Measurements from ENCODE around the gene RPL15. TPM values are rescaled to one million over a fixed set of nuclear protein-coding genes. Genes with fewer than 3 reads are reported as not detected.
"Not testable (repeated sequence)": the region's sequence is repeated elsewhere in the genome, so short reads cannot be mapped to it uniquely, and the experiment has no call there.

Gene RPL15
- total RNA-seq, 2 experiments from 2014 or later = 1,598 to 1,775 TPM

DNA sequence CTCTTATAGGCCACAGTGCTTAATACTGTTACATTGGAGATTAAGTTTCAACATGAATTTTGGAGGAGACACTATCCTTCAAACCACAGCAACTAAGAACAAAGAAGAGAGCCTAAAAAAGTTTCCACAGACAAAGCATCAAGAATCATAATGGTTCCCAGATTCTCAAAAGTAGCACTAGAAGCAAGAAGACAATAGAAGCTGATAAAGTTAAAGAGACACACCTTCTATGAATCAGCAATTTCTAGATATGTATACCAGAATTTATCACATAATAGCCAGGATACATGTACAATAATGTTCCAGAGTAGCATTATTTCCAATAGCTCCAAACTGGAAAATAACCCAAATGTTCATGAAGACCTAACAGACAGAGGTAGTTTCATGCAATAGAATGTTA, 12.4 kb upstream of the RPL15 start:
- ChIA-PET POLR2A (no interaction called here), CTCF (no interaction called here)
- Mint-ChIP-seq H3K27me3 (no peaks in the 10 kb centered on the region), H3K4me1 (no peaks in the 10 kb centered on the region), H3K9me3 (no peaks in the 10 kb centered on the region), H3K4me3 (no peak overlapping the region), H3K27ac (no peak overlapping the region), H3K36me3 (ENCODE audit: low read depth) (peaks cover 14% of the 10 kb centered on the region)
- DNase-seq = no peak

GRCh38 chr3:23909341-23909740, 7.6 kb upstream of the RPL15 start:
- CTCF ChIA-PET = no interaction called here
- Mint-ChIP-seq H3K4me1 (peaks cover 2% of the 10 kb centered on the region), H3K36me3 (ENCODE audit: low read depth) (peaks cover 9% of the 10 kb centered on the region), H3K9me3 (no peaks in the 10 kb centered on the region), H3K4me3 (no peak overlapping the region), H3K27ac (no peak overlapping the region), H3K27me3 (no peaks in the 10 kb centered on the region)
- DNase-seq = no peak
- POLR2A ChIA-PET = no interaction called here

GRCh38 chr3:23911397-23911796, 5.5 kb upstream of the RPL15 start:
- CTCF ChIA-PET = no interaction called here
- H3K27me3 Mint-ChIP-seq = peaks cover 2% of the 10 kb centered on the region
- peaks cover 6% of the 10 kb centered on the region for H3K36me3 Mint-ChIP-seq (ENCODE audit: low read depth)
- H3K4me3 Mint-ChIP-seq = no peak overlapping the region
- H3K4me1 Mint-ChIP-seq = peaks cover 18% of the 10 kb centered on the region
- no peaks in the 10 kb centered on the region for H3K9me3 Mint-ChIP-seq
- DNase-seq = no peak
- H3K27ac Mint-ChIP-seq = no peak overlapping the region
- POLR2A ChIA-PET = no interaction called here

DNA sequence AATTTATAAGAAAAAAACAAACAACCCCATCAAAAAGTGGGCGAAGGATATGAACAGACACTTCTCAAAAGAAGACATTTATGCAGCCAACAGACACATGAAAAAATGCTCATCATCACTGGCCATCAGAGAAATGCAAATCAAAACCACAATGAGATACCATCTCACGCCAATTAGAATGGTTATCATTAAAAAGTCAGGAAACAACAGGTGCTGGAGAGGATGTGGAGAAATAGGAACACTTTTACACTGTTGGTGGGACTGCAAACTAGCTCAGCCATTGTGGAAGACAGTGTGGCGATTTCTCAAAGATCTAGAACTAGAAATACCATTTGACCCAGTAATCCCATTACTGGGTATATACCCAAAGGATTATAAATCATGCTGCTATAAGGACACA, 4.6 kb upstream of the RPL15 start:
- H3K36me3 Mint-ChIP-seq (ENCODE audit: low read depth); H3K9me3 Mint-ChIP-seq; H3K27ac Mint-ChIP-seq; CTCF ChIA-PET; H3K27me3 Mint-ChIP-seq; H3K4me3 Mint-ChIP-seq; DNase-seq: not testable (repeated sequence)
- H3K4me1 Mint-ChIP-seq = peaks cover 18% of the 10 kb centered on the region
- POLR2A ChIA-PET = interaction anchor here (0.7 kb wide), 1 partner anchor 9 kb away, joined by 6 read pairs; no protein-coding TSS in a partner anchor

DNA sequence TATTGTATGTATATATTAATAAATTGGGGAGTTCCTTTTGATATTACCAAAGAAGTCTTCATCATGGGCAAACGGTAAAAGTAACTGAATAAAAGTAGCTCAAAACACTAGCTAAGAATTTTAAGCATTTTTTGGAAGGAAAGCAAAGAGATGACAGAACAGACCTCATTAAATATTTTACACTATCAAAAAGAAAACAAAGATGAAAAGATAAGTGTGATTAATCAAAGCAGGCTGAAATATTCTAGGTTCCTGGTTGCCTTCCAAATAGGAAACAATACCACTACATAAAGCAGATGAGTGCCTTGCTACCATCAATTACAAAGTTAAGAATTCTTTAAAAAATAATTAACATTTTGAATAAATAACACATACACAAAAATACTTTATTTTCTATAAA, 3.8 kb upstream of the RPL15 start:
- Mint-ChIP-seq H3K27me3 (peaks cover 2% of the 10 kb centered on the region), H3K4me1 (peaks cover 24% of the 10 kb centered on the region), H3K9me3 (no peaks in the 10 kb centered on the region), H3K27ac (no peak overlapping the region), H3K36me3 (ENCODE audit: low read depth) (peaks cover 17% of the 10 kb centered on the region), H3K4me3 (no peak overlapping the region)
- POLR2A ChIA-PET = no interaction called here
- no peak for DNase-seq
- CTCF ChIA-PET = no interaction called here

DNA sequence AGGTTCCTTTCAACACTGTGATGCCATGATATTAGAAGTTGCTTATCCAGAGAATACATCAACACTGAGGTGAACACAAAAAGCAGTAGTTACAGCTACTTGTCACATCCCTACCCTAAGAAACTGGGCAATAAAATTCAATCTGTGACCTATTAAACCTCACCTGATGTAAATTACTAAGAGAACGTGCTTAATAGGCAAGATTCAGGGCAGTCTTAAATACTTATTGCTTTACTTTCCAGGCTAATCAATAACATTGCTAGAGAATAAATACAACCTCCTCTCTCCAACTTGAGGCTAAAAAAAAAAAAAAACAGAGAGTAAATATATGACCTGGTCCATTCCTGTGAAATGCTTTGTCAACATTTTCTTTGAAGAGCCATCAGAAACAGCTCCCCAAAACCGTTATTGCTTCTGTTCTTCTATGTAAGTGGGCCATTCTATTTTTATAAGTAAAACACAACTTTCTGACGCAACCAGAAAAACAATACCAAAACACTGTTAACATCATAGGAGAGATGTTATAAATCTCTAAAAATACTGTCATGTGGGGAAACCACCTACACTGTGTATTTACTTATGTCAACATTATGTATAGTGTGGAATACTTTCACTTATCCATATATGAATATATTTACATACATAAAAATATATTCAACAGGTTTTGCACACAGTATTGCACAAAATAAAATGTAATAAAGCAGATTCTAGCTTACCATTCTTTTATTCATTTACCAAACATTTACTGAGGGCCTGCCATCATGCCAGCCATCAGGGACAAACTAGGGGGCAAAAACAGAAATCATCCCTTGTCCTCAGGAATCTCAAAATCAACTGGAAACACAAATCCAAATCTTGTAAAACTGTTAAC, 2.8 kb upstream of the RPL15 start:
- H3K9me3 Mint-ChIP-seq = no peaks in the 10 kb centered on the region
- H3K36me3 Mint-ChIP-seq (ENCODE audit: low read depth) = peaks cover 27% of the 10 kb centered on the region
- peaks cover 33% of the 10 kb centered on the region for H3K4me1 Mint-ChIP-seq
- H3K4me3 Mint-ChIP-seq = no peak overlapping the region
- DNase-seq = no peak
- H3K27me3 Mint-ChIP-seq = peaks cover 2% of the 10 kb centered on the region
- ChIA-PET POLR2A (no interaction called here), CTCF (interaction anchor here (0.6 kb wide), 1 partner anchor 70 kb away, joined by 3 read pairs; no protein-coding TSS in a partner anchor)
- no peak overlapping the region for H3K27ac Mint-ChIP-seq

DNA sequence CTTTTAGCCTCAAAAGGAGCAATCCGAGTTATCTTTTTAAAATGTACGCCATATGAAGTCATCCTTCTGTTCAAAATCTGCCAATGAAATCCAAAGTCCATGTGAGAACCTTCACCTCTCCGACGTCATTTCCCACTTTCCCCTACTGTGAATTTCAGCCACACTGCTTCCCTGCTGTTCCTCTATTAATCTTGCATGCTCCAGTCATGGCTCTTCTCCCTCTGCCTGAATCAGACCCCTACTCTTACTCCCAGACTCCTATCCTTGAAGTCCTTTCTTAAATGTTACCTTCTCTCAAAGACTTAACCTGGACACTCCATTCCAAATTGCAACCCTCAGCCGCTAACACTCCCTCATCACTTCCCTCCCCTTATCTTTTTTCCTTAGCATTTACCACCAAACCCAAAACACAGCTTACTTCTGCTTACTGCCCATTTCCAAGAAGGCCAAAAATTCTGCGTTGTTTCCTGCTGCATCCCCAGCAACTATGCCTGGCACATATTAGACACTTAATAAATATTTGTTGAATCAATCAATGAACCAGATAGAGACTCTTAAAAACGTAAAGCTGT, 1.3 kb upstream of the RPL15 start:
- peaks cover 45% of the 10 kb centered on the region for H3K4me1 Mint-ChIP-seq
- H3K36me3 Mint-ChIP-seq (ENCODE audit: low read depth) = peaks cover 37% of the 10 kb centered on the region
- CTCF ChIA-PET = interaction anchor here (0.6 kb wide), 1 partner anchor 762 kb away, joined by 3 read pairs; no protein-coding TSS in a partner anchor
- H3K4me3 Mint-ChIP-seq = peak overlapping the region; percentile 99
- H3K27ac Mint-ChIP-seq = no peak overlapping the region
- no peaks in the 10 kb centered on the region for H3K9me3 Mint-ChIP-seq
- no peak for DNase-seq
- POLR2A ChIA-PET = interaction anchor here (0.5 to 1.1 kb wide), 2 partner anchors 104 to 1976 kb away, joined by 3 to 6 read pairs; no protein-coding TSS in a partner anchor
- H3K27me3 Mint-ChIP-seq = peaks cover 2% of the 10 kb centered on the region

DNA sequence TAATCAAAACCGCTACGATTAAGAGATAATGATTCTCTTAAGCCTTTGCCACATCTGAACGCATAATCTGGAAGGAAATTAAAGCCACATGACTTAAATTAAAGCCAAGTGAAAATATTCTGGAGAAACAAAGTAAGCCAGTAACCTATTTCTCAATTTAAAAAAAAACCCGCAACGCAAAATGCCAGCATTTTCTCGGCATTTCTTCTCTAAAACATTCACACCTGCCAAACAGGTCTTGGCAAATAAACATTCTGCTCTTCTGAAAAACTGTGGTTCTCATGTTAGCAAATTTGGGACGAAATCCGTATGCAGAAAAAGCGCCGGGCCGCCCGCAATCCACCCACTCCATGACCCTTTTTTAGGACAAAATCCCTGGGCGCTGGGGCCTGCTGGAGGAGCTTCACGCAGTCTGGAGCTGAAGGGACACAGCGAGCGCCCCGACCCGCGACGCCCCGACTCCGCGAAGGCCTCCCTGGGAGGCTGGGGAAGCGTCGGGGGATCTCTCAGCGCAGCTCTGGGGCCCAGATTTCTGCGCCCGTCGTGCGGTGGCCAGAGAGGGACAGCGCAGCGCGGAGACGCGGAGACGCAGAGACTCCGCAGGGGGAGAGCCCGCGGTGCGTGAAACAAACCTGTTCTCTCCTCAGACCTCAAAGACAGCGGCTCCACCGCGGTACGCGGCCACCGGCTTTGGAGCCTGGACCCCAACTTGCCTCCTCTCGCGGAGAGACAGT, 613 bp upstream of the RPL15 start:
- H3K9me3 Mint-ChIP-seq = no peaks in the 10 kb centered on the region
- peaks cover 2% of the 10 kb centered on the region for H3K27me3 Mint-ChIP-seq
- ChIA-PET POLR2A (interaction anchor here (0.5 to 1.2 kb wide), 7 partner anchors 24 to 1976 kb away, joined by 3 to 8 read pairs (median 5); no protein-coding TSS in a partner anchor), CTCF (interaction anchor here (0.6 to 1.2 kb wide), 5 partner anchors 9 to 762 kb away, joined by 3 to 5 read pairs (median 4); no protein-coding TSS in a partner anchor)
- H3K27ac Mint-ChIP-seq = peak overlapping the region; percentile 99
- DNase-seq = no peak
- H3K36me3 Mint-ChIP-seq (ENCODE audit: low read depth) = peaks cover 42% of the 10 kb centered on the region
- peaks cover 45% of the 10 kb centered on the region for H3K4me1 Mint-ChIP-seq
- H3K4me3 Mint-ChIP-seq = peak overlapping the region; percentile 99

- Mint-ChIP-seq H3K4me3 (peak overlapping the region; percentile 99), H3K4me1 (peaks cover 45% of the 10 kb centered on the region), H3K27ac (peak overlapping the region; percentile 99), H3K36me3 (ENCODE audit: low read depth) (peaks cover 43% of the 10 kb centered on the region)
- DNase-seq = peak; percentile 75
- H3K9me3 Mint-ChIP-seq, H3K27me3 Mint-ChIP-seq: not testable (repeated sequence)
- POLR2A ChIA-PET = interaction anchor here (1.2 kb wide), 1 partner anchor 29 kb away, joined by 5 read pairs; no protein-coding TSS in a partner anchor
- CTCF ChIA-PET = interaction anchor here (0.9 to 1.9 kb wide), 5 partner anchors 7 to 189 kb away, joined by 3 to 6 read pairs (median 4); no protein-coding TSS in a partner anchor
These were observed 859 bp downstream of the RPL15 start for GRCh38 chr3:23917679-23918303.

DNA sequence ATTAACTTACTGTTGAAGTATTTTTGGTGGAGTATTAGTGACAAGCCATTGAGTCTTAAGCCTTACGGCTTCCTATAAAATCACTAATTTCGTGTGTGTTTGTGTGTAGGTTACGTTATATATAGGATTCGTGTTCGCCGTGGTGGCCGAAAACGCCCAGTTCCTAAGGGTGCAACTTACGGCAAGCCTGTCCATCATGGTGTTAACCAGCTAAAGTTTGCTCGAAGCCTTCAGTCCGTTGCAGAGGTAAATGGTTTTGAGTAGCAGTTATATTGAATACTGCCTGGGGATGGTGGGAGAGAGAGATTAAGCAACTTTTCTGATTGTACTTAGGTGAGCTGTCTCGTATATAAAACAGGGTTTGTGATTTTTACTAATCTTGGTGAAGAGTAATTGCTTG, 1.4 kb downstream of the RPL15 start:
- peak overlapping the region; percentile 99 for H3K4me3 Mint-ChIP-seq
- POLR2A ChIA-PET, H3K9me3 Mint-ChIP-seq, H3K27me3 Mint-ChIP-seq, DNase-seq: not testable (repeated sequence)
- CTCF ChIA-PET = interaction anchor here (0.6 to 1.9 kb wide), 2 partner anchors 30 to 1482 kb away, joined by 3 to 6 read pairs; no protein-coding TSS in a partner anchor
- peak overlapping the region; percentile 99 for H3K27ac Mint-ChIP-seq
- H3K4me1 Mint-ChIP-seq = peaks cover 45% of the 10 kb centered on the region
- peaks cover 43% of the 10 kb centered on the region for H3K36me3 Mint-ChIP-seq (ENCODE audit: low read depth)

- DNase-seq = no peak
- Mint-ChIP-seq H3K4me3 (no peak overlapping the region), H3K27me3 (peaks cover 2% of the 10 kb centered on the region), H3K36me3 (ENCODE audit: low read depth) (peaks cover 43% of the 10 kb centered on the region), H3K4me1 (peaks cover 43% of the 10 kb centered on the region), H3K27ac (no peak overlapping the region), H3K9me3 (no peaks in the 10 kb centered on the region)
- CTCF ChIA-PET = interaction anchor here (0.6 kb wide), 1 partner anchor 33 kb away, joined by 5 read pairs; no protein-coding TSS in a partner anchor
- POLR2A ChIA-PET = no interaction called here
These were observed 2.7 kb downstream of the RPL15 start for GRCh38 chr3:23919628-23920027.

DNA sequence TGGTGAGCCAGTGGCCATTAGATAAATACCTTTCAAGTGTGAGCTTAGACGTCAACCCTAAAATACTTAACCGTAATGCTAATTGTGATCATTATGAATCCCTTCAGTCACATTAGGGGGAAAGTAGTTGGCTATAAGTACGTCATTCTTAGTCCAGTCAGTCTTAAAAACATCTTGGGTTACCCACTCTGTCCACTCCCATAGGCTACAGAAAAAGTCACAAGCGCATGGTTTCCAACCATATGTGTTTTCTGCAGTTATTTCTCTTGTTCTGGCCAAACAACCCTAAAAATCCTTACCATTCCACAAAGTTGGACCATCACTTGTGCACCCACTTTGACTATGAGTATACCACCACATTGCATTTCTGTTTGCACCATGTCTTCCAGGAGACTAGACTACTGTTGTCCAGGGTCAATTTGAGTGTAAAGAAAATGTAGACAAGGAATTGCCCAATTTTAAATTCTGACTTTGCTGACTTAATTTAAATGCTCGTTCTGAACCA, 3.3 kb downstream of the RPL15 start:
- Mint-ChIP-seq H3K27ac (no peak overlapping the region), H3K9me3 (no peaks in the 10 kb centered on the region), H3K4me3 (no peak overlapping the region), H3K4me1 (peaks cover 39% of the 10 kb centered on the region), H3K36me3 (ENCODE audit: low read depth) (peaks cover 43% of the 10 kb centered on the region), H3K27me3 (peaks cover 2% of the 10 kb centered on the region)
- ChIA-PET CTCF (interaction anchor here (1.1 kb wide), 1 partner anchor 26 kb away, joined by 3 read pairs; no protein-coding TSS in a partner anchor), POLR2A (no interaction called here)
- no peak for DNase-seq
